Measurements from ENCODE around the gene RBM38. TPM values are rescaled to one million over a fixed set of nuclear protein-coding genes. Genes with fewer than 3 reads are reported as not detected.

The RBM38 gene
- polyA plus RNA-seq, 1 donor = 22.8 TPM

- no peak for DNase-seq
Observed at GRCh38 chr20:57450419-57450818, 59.2 kb downstream of the RBM38 start.

- DNase-seq = no peak
Observed at GRCh38 chr20:57450931-57451330, 59.7 kb downstream of the RBM38 start.

DNA sequence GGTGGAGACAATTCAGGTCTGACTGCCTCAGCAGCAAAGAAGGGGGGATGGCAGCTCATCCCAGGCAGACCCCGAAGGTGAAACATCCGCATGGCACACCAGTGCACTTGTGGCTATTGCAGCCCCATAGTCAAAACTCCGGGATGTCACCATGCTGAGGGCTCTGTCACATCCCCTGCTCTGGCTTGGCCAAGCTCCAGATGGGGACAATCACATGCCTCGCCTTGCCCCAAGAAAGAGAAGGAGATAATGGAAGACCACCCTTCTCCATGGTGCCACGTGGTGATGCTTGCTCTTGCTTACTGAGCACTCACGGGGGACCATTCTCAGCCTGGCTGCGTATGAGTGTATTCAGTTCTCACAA, 60.2 kb downstream of the RBM38 start:
- no peak for DNase-seq

GRCh38 chr20:57451795-57452661, 60.8 kb downstream of the RBM38 start:
- no peak for DNase-seq

DNA sequence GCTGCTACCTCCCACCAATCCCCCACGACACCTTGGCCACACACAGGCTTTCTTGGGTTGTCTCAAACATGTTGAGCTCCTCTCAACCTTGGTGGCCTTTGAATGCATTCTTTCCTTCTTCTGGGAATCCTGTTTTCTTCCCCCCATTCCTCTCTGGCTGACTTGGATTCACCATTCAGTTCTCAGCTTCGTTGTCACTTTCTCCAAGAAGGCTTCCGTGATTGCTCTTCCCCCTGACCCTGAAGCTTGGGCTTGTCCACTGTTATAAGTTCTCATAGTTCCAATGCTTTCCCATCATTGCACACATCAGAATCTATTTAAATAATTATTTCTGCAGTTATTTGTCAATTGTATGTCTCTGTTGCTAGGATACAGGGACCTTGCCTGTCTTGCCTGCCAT, 64.2 kb downstream of the RBM38 start:
- DNase-seq = no peak

GRCh38 chr20:57456116-57456515, 64.9 kb downstream of the RBM38 start:
- DNase-seq = no peak

GRCh38 chr20:57457243-57458095, 66.3 kb downstream of the RBM38 start:
- DNase-seq = no peak

- no peak for DNase-seq
Observed at GRCh38 chr20:57458400-57459160, 67.4 kb downstream of the RBM38 start.

Other genes with a start within 250 kb of the RBM38 start
- gene BMP7, start 124.8 kb upstream of the RBM38 start, polyA plus RNA-seq (ENCODE audit: insufficient read length) = 62.4 TPM
- gene SPO11, start 61.6 kb upstream of the RBM38 start, polyA plus RNA-seq (ENCODE audit: insufficient read length) = not detected
- gene RAE1, start 40.1 kb upstream of the RBM38 start, polyA plus RNA-seq (ENCODE audit: insufficient read length) = 66.4 TPM
- gene CTCFL, start 133.7 kb downstream of the RBM38 start, polyA plus RNA-seq (ENCODE audit: insufficient read length) = 2.8 TPM
- gene PCK1, start 169.7 kb downstream of the RBM38 start, polyA plus RNA-seq (ENCODE audit: insufficient read length) = 17.2 TPM
- gene ZBP1, start 229.0 kb downstream of the RBM38 start, polyA plus RNA-seq (ENCODE audit: insufficient read length) = not detected

All from left kidney (tissue), 2 donors.